ENCODE measurements around the gene MCF2L2. TPM values are rescaled to one million over a fixed set of nuclear protein-coding genes. Genes with fewer than 3 reads are reported as not detected.

Gene MCF2L2
- total and polyA plus RNA-seq, 2 donors from 2014 or later: 0.32 to 1.7 TPM

- Histone ChIP-seq H3K27me3 (ENCODE audit: control insufficient read depth, insufficient read depth, low read length) (no peaks in the 10 kb centered on the region), H3K27ac (ENCODE audit: low read depth in 2 of 2, low read length in 2 of 2) (no peak overlapping the region), H3K4me1 (ENCODE audit: control insufficient read depth in 2 of 3, insufficient read depth in 2 of 3, low read depth in 1 of 3, low read length in 3 of 3) (peaks cover 0 to 4% (median 2%) of the 10 kb centered on the region in 3 donors), H3K4me3 (ENCODE audit: low read length in 3 of 3) (no peak overlapping the region), H3K9ac (ENCODE audit: low read length in 3 of 3) (no peak overlapping the region), H3K9me3 (ENCODE audit: control insufficient read depth in 2 of 3, insufficient read depth in 1 of 3, low read length in 3 of 3) (no peaks in the 10 kb centered on the region), H3K36me3 (ENCODE audit: control insufficient read depth in 2 of 3, insufficient read depth in 3 of 3, low read length in 3 of 3) (no peaks in the 10 kb centered on the region)
- no peak for FAIRE-seq
- TF ChIP-seq CTCF (IDR thresholded peaks at IDR 0.05; ENCODE audit: borderline replicate concordance, extremely low read depth, insufficient read depth): no peak
- no peak for DNase-seq
- intact Hi-C loops (cut with DNase I): no loop called here
These were observed 140.3 kb downstream of the MCF2L2 start for GRCh38 chr3:183288117-183288516.

GRCh38 chr3:183287301-183287971 is 141.0 kb downstream of the MCF2L2 start:
- Histone ChIP-seq H3K9me3 (ENCODE audit: control insufficient read depth in 2 of 3, insufficient read depth in 1 of 3, low read length in 3 of 3) (no peaks in the 10 kb centered on the region), H3K4me3 (ENCODE audit: low read length in 3 of 3) (no peak overlapping the region), H3K9ac (ENCODE audit: low read length in 3 of 3) (no peak overlapping the region), H3K4me1 (ENCODE audit: control insufficient read depth in 2 of 3, insufficient read depth in 2 of 3, low read depth in 1 of 3, low read length in 3 of 3) (peaks cover 0 to 4% (median 2%) of the 10 kb centered on the region in 3 donors), H3K27ac (ENCODE audit: low read depth in 2 of 2, low read length in 2 of 2) (no peak overlapping the region), H3K27me3 (ENCODE audit: control insufficient read depth, insufficient read depth, low read length) (no peaks in the 10 kb centered on the region), H3K36me3 (ENCODE audit: control insufficient read depth in 2 of 3, insufficient read depth in 3 of 3, low read length in 3 of 3) (no peaks in the 10 kb centered on the region)
- FAIRE-seq (no peak), DNase-seq (no peak)
- intact Hi-C loops (cut with DNase I): no loop called here
- no peak for TF ChIP-seq CTCF (IDR thresholded peaks at IDR 0.05; ENCODE audit: borderline replicate concordance, extremely low read depth, insufficient read depth)

GRCh38 chr3:183285828-183286457 is 142.5 kb downstream of the MCF2L2 start:
- DNase-seq: peak in 2 of 5 donors; percentile 57 to 91
- peak overlapping the region in 1 of 2 donors; percentile 20 for H3K27ac ChIP-seq (ENCODE audit: low read depth in 2 of 2, low read length in 2 of 2)
- peak overlapping the region in 1 of 3 donors; percentile 2 for H3K4me3 ChIP-seq (ENCODE audit: low read length in 3 of 3)
- peaks cover 0 to 4% (median 2%) of the 10 kb centered on the region in 3 donors for H3K4me1 ChIP-seq (ENCODE audit: control insufficient read depth in 2 of 3, insufficient read depth in 2 of 3, low read depth in 1 of 3, low read length in 3 of 3)
- no peaks in the 10 kb centered on the region for H3K27me3 ChIP-seq (ENCODE audit: control insufficient read depth, insufficient read depth, low read length)
- intact Hi-C loops (cut with DNase I): no loop called here
- H3K9me3 ChIP-seq (ENCODE audit: control insufficient read depth in 2 of 3, insufficient read depth in 1 of 3, low read length in 3 of 3): no peaks in the 10 kb centered on the region
- no peaks in the 10 kb centered on the region for H3K36me3 ChIP-seq (ENCODE audit: control insufficient read depth in 2 of 3, insufficient read depth in 3 of 3, low read length in 3 of 3)
- TF ChIP-seq CTCF (IDR thresholded peaks at IDR 0.05; ENCODE audit: borderline replicate concordance, extremely low read depth, insufficient read depth): no peak
- no peak overlapping the region for H3K9ac ChIP-seq (ENCODE audit: low read length in 3 of 3)
- no peak for FAIRE-seq

All from kidney (tissue), 14 donors.